ENCODE measurements around the gene CLCN2. TPM values are rescaled to one million over a fixed set of nuclear protein-coding genes. Genes with fewer than 3 reads are reported as not detected.

Gene CLCN2
- total RNA-seq, 1 donor from 2014 or later = 17.8 TPM

- Mint-ChIP-seq H3K27me3 (ENCODE audit: unreplicated experiment) (peaks cover 5% of the 10 kb centered on the region), H3K4me1 (ENCODE audit: low read depth, unreplicated experiment) (peaks cover 18% of the 10 kb centered on the region), H3K27ac (ENCODE audit: unreplicated experiment) (no peak overlapping the region), H3K9me3 (ENCODE audit: unreplicated experiment) (peaks cover 5% of the 10 kb centered on the region), H3K36me3 (ENCODE audit: unreplicated experiment) (no peaks in the 10 kb centered on the region), H3K4me3 (ENCODE audit: unreplicated experiment) (no peak overlapping the region)
- no peak for TF ChIP-seq CTCF (IDR thresholded peaks at IDR 0.05; ENCODE audit: partially characterized antibody, unreplicated experiment)
- DNase-seq = no peak
Measured at GRCh38 chr3:184373422-184373821, 12.0 kb upstream of the CLCN2 start.

- H3K9me3 Mint-ChIP-seq (ENCODE audit: unreplicated experiment) = peaks cover 3% of the 10 kb centered on the region
- H3K4me1 Mint-ChIP-seq (ENCODE audit: low read depth, unreplicated experiment) = peaks cover 14% of the 10 kb centered on the region
- H3K27me3 Mint-ChIP-seq (ENCODE audit: unreplicated experiment) = peaks cover 5% of the 10 kb centered on the region
- no peaks in the 10 kb centered on the region for H3K36me3 Mint-ChIP-seq (ENCODE audit: unreplicated experiment)
- TF ChIP-seq CTCF (IDR thresholded peaks at IDR 0.05; ENCODE audit: partially characterized antibody, unreplicated experiment) = no peak
- no peak overlapping the region for H3K27ac Mint-ChIP-seq (ENCODE audit: unreplicated experiment)
- no peak overlapping the region for H3K4me3 Mint-ChIP-seq (ENCODE audit: unreplicated experiment)
- DNase-seq = no peak
Measured at GRCh38 chr3:184372911-184373310, 11.5 kb upstream of the CLCN2 start.

GRCh38 chr3:184372296-184372821, 11.0 kb upstream of the CLCN2 start:
- Mint-ChIP-seq H3K27ac (ENCODE audit: unreplicated experiment) (no peak overlapping the region), H3K4me3 (ENCODE audit: unreplicated experiment) (no peak overlapping the region), H3K27me3 (ENCODE audit: unreplicated experiment) (peaks cover 5% of the 10 kb centered on the region), H3K9me3 (ENCODE audit: unreplicated experiment) (peaks cover 3% of the 10 kb centered on the region), H3K4me1 (ENCODE audit: low read depth, unreplicated experiment) (peaks cover 9% of the 10 kb centered on the region), H3K36me3 (ENCODE audit: unreplicated experiment) (no peaks in the 10 kb centered on the region)
- TF ChIP-seq CTCF (IDR thresholded peaks at IDR 0.05; ENCODE audit: partially characterized antibody, unreplicated experiment) = no peak
- no peak for DNase-seq

- H3K36me3 Mint-ChIP-seq (ENCODE audit: unreplicated experiment) = no peaks in the 10 kb centered on the region
- H3K9me3 Mint-ChIP-seq (ENCODE audit: unreplicated experiment) = peaks cover 3% of the 10 kb centered on the region
- no peak overlapping the region for H3K4me3 Mint-ChIP-seq (ENCODE audit: unreplicated experiment)
- peak; percentile 86 for TF ChIP-seq CTCF (IDR thresholded peaks at IDR 0.05; ENCODE audit: partially characterized antibody, unreplicated experiment)
- H3K4me1 Mint-ChIP-seq (ENCODE audit: low read depth, unreplicated experiment) = peaks cover 9% of the 10 kb centered on the region
- peak overlapping the region; percentile 25 for H3K27ac Mint-ChIP-seq (ENCODE audit: unreplicated experiment)
- peaks cover 2% of the 10 kb centered on the region for H3K27me3 Mint-ChIP-seq (ENCODE audit: unreplicated experiment)
- peak; percentile 80 for DNase-seq
Measured at GRCh38 chr3:184371570-184372018, 10.2 kb upstream of the CLCN2 start.

GRCh38 chr3:184368586-184369183, 7.3 kb upstream of the CLCN2 start:
- peaks cover 3% of the 10 kb centered on the region for H3K27me3 Mint-ChIP-seq (ENCODE audit: unreplicated experiment)
- no peaks in the 10 kb centered on the region for H3K36me3 Mint-ChIP-seq (ENCODE audit: unreplicated experiment)
- H3K4me1 Mint-ChIP-seq (ENCODE audit: low read depth, unreplicated experiment) = peaks cover 9% of the 10 kb centered on the region
- TF ChIP-seq CTCF (IDR thresholded peaks at IDR 0.05; ENCODE audit: partially characterized antibody, unreplicated experiment) = no peak
- H3K4me3 Mint-ChIP-seq (ENCODE audit: unreplicated experiment) = no peak overlapping the region
- peaks cover under 1% of the 10 kb centered on the region for H3K9me3 Mint-ChIP-seq (ENCODE audit: unreplicated experiment)
- no peak overlapping the region for H3K27ac Mint-ChIP-seq (ENCODE audit: unreplicated experiment)
- no peak for DNase-seq

All from glutamatergic neuron (in vitro differentiated cells).